ENCODE measurements around the gene RNF123.

DNA sequence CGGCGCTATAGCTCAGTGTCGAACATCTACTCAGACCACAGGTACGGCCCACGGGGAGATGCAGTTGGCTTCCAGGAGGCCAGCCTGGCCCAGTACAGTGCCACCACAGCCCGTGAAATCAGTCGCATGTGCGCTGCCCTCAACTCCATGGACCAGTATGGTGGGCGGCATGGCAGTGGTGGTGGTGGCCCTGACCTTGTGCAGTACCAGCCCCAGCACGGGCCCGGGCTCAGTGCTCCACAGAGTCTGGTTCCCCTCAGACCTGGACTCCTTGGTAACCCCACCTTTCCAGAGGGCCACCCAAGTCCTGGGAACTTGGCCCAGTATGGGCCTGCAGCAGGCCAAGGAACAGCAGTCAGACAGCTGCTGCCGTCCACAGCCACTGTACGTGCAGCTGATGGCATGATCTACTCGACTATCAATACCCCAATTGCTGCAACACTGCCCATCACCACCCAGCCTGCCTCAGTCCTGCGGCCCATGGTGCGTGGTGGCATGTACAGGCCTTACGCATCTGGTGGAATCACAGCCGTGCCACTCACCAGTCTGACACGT is 33.5 kb upstream of the RNF123 start:
- TF ChIP-seq, protein P1, sequence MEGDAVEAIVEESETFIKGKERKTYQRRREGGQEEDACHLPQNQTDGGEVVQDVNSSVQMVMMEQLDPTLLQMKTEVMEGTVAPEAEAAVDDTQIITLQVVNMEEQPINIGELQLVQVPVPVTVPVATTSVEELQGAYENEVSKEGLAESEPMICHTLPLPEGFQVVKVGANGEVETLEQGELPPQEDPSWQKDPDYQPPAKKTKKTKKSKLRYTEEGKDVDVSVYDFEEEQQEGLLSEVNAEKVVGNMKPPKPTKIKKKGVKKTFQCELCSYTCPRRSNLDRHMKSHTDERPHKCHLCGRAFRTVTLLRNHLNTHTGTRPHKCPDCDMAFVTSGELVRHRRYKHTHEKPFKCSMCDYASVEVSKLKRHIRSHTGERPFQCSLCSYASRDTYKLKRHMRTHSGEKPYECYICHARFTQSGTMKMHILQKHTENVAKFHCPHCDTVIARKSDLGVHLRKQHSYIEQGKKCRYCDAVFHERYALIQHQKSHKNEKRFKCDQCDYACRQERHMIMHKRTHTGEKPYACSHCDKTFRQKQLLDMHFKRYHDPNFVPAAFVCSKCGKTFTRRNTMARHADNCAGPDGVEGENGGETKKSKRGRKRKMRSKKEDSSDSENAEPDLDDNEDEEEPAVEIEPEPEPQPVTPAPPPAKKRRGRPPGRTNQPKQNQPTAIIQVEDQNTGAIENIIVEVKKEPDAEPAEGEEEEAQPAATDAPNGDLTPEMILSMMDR (IDR thresholded peaks at IDR 0.05) = no peak
- no peak for TF ChIP-seq POLR2A (IDR thresholded peaks at IDR 0.05)
